Activated naive CD4-positive, alpha-beta T cell treated with anti-CD3 and anti-CD28 coated beads for 36 hours (primary cell): ENCODE results near the gene RBM27. TPM values are rescaled to one million over a fixed set of nuclear protein-coding genes. Genes with fewer than 3 reads are reported as not detected.

ENCODE experiments used
- CTCF ChIA-PET: fragments of 350-600 bp; sonication (Branson Sonifier 250); formaldehyde crosslinking; loops from one replicate; lab custom pipeline; 2021; ENCODE audit warnings: antibody characterized with exemption; lab: Charles Lee
- DNase-seq: peaks from one replicate; pipeline ENCODE4 v3.0.0-alpha.2; 2020
- H3K27ac Mint-ChIP-seq: one replicate; pipeline ENCODE4 v1.8.0; 2021; ENCODE audit warnings: mild to moderate bottlenecking, mixed read lengths
- H3K27me3 Mint-ChIP-seq: one replicate; pipeline ENCODE4 v1.8.0; 2021; ENCODE audit warnings: low read depth, mixed read lengths
- H3K36me3 Mint-ChIP-seq: one replicate; pipeline ENCODE4 v1.8.0; 2021; ENCODE audit warnings: low read depth, mixed read lengths
- H3K4me1 Mint-ChIP-seq: one replicate; pipeline ENCODE4 v1.8.0; 2021; ENCODE audit warnings: low read depth, mixed read lengths
- H3K4me3 Mint-ChIP-seq: one replicate; pipeline ENCODE4 v1.8.0; 2021; ENCODE audit warnings: mild to moderate bottlenecking, moderate library complexity, mixed read lengths
- H3K9me3 Mint-ChIP-seq: one replicate; pipeline ENCODE4 v1.8.0; 2021; ENCODE audit warnings: mixed read lengths
- intact Hi-C: fragments of 100-400 bp; cut with micrococcal nuclease; formaldehyde crosslinking; loops from one replicate; pipeline ENCODE4 v1.15.1; 2023
- total RNA-seq, 2 experiments: library from RNA; stranded (reverse); gene quantifications; one replicate each; pipeline ENCODE4 v1.2.3, GENCODE V29; 2021

The RBM27 gene
- total RNA-seq, 2 experiments from 2014 or later, result 14.8 to 18.3 TPM

GRCh38 chr5:146243247-146243646, 39.8 kb downstream of the RBM27 start:
- DNase-seq, result no peak
- H3K4me1 Mint-ChIP-seq, result peaks cover 9% of the 10 kb centered on the region
- H3K4me3 Mint-ChIP-seq, result no peak overlapping the region
- H3K36me3 Mint-ChIP-seq, result peaks cover 21% of the 10 kb centered on the region
- no peaks in the 10 kb centered on the region for H3K27me3 Mint-ChIP-seq
- no peaks in the 10 kb centered on the region for H3K9me3 Mint-ChIP-seq
- CTCF ChIA-PET, result interaction anchor here (0.6 kb wide), 2 partner anchors 12 to 287 kb away, joined by 4 to 9 read pairs; no protein-coding TSS in a partner anchor
- H3K27ac Mint-ChIP-seq, result no peak overlapping the region
- intact Hi-C loops, result no loop called here

- H3K27me3 Mint-ChIP-seq, result no peaks in the 10 kb centered on the region
- H3K4me3 Mint-ChIP-seq, result no peak overlapping the region
- no peak overlapping the region for H3K27ac Mint-ChIP-seq
- H3K36me3 Mint-ChIP-seq, result peaks cover 15% of the 10 kb centered on the region
- DNase-seq, result no peak
- peaks cover 5% of the 10 kb centered on the region for H3K4me1 Mint-ChIP-seq
- intact Hi-C loops, result no loop called here
- CTCF ChIA-PET, result interaction anchor here (0.7 kb wide), 2 partner anchors 119 to 164 kb away, joined by 3 read pairs; no protein-coding TSS in a partner anchor
- H3K9me3 Mint-ChIP-seq, result no peaks in the 10 kb centered on the region
These were observed 45.2 kb downstream of the RBM27 start for GRCh38 chr5:146248561-146248960.

DNA sequence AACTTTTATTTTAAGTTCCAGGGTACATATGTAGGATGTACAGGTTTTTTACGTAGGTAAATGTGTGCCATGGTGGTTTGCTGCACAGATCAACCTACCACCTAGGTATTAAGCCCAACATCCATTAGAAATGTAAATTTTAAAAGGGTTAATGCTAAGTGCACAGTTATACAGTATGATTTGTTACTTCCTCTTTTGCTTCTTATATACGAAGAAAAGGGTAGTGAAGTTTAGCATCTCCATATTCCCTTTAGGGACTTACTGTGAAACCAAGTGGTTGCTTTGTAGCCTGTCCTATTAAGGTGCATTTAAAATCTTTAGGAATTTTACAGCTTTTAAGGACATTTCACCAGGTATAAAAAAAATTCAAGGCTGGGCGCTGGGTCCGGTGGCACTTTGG, 46.4 kb downstream of the RBM27 start:
- Mint-ChIP-seq H3K9me3 (no peaks in the 10 kb centered on the region), H3K4me3 (no peak overlapping the region), H3K27me3 (no peaks in the 10 kb centered on the region), H3K27ac (no peak overlapping the region), H3K4me1 (peaks cover 14% of the 10 kb centered on the region), H3K36me3 (peaks cover 17% of the 10 kb centered on the region)
- intact Hi-C loops, result no loop called here
- no peak for DNase-seq
- CTCF ChIA-PET, result interaction anchor here (0.7 kb wide), 1 partner anchor 283 kb away, joined by 5 read pairs; no protein-coding TSS in a partner anchor

Other genes with a start within 250 kb of the RBM27 start
- gene PLAC8L1, start 98.0 kb upstream of the RBM27 start, total RNA-seq, result under 1 TPM; 0.36 to 0.40 TPM
- 100 to 1,000 TPM; 181 to 202 TPM for gene LARS1, start 21.0 kb upstream of the RBM27 start, total RNA-seq
- not detected for gene POU4F3, start 135.2 kb downstream of the RBM27 start, total RNA-seq
- 100 to 1,000 TPM; 123 to 131 TPM for gene TCERG1, start 243.7 kb downstream of the RBM27 start, total RNA-seq